HG03064 (cell line): ENCODE data around the gene RFX2.

Source experiments
- ATAC-seq: cut with Tn5 transposase; IDR thresholded peaks from one replicate; pipeline ENCODE4 v1.9.1; 2021; ENCODE audit warnings: low read depth; ENCODE audit not compliant: unreplicated experiment

Gene RFX2

GRCh38 chr19:6061376-6062130 is 48.7 kb downstream of the RFX2 start:
- no peak for ATAC-seq

DNA sequence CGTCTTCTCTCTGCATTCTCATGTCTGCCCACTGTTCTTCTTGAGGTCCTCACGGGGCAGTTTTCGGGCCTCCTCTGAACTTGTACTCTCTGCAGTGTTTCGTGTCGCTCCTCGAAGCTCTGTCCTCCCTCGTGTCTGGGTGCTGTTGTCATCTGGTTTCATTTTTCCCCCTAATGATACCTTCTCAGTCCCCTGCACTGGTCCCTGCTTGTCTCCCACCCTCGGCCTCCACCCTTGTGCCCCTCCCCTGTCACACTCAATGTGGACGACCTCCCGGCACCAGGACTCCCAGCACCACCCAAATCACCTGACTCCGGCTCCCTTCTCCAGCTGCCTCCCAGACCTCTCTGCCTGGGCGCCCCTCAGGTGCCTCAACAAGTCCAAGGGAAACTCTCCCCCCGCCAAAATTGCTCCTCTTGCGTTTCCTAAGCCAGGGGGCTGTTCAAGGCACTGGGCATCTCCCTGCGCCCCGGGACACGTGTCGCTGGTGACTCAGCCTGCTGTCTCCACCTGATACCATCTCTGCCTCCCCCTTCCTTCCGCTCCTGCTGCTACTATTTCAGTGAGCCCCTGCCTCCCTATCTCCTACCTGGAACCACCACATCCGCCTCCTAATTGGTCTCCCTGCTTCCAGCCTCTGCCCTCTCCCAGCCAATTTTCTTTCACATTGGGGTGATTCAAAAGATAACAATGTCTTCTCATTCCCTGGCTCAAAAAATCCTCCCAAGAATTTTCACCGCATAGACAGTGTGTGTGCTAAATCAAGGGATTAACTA is 49.5 kb downstream of the RFX2 start:
- no peak for ATAC-seq

- ATAC-seq = no peak
Observed at GRCh38 chr19:6059988-6060599, 50.2 kb downstream of the RFX2 start.

DNA sequence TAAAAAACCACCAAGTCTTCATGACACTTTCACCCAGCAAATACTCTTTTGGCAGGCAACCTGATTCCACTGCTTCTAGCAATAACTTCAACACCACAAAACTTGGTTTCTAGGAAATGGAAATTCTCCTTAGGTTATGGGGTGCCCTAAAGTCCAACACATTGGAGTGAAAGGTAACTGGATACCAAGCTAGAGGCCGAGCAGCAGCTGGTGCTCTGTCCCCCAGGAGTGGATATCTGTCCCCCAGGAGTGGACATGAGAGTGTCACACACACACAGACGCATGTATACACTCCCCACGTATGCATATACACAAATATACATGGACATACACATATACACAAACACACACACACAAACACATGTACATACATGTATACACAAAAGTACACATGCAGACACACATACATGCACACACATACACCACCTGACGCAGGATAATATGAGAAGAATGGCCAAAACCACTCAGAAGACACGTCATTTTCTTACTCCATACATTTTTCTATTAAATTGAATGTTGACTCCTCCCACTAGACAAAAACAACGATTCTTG is 50.8 kb downstream of the RFX2 start:
- no peak for ATAC-seq

DNA sequence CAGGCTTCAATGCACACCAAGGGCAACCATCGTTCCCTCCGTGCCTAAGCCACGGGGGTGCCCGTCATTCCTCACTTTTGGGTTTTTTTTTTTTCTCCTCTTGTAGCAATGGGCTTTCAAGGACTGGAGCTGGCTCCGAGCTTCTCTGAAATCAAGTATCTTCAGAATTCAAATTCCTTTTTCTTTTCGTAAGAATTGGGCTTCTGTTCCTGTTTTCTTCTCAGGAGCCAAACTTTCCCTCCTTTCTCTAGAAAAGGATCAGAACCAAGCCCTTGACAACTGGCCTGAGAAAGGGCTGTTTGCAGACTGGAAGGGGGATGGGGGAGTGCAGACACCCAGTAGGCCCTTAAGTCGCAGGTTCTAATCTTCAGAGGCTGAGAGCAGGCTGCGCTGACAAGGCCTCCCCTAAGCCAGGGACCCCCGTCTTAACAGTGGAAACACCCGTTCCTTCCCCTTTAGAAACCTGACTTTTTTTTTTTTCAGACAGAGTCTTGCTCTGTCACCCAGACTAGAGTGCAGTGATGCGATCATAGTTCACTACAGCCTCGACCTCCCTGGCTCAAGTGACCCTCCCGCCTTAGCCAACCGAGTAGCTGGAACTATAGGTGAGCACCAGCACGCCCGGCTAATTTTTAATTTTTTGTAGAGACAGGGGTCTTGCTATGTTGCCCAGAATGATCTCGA is 51.6 kb downstream of the RFX2 start:
- no peak for ATAC-seq

- no peak for ATAC-seq
Observed at GRCh38 chr19:6057651-6058517, 52.4 kb downstream of the RFX2 start.

GRCh38 chr19:6056801-6057650 is 53.3 kb downstream of the RFX2 start:
- ATAC-seq = no peak

DNA sequence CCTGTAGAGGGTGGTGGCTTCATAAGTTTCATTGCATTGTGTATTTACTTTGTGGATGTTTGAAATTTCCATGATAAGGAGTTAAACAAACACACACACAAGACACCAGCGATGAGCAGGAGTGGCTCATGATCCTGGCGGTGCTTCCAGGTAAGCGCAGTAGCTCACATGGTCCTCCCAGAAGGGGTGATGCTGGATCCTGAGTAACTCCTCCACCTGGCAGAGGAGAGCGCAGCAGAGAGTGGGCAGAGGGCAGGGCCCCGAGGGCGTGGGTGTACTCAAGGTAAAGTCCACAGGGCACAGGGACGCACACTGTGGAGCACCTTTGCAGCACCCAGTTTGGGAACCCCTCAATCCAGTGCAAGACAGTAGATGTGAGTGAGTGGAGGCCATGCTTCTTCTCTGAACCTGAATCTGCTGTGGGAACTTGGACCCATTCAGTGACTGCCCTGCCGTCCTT is 54.0 kb downstream of the RFX2 start:
- ATAC-seq = no peak

- ATAC-seq = no peak
Observed at GRCh38 chr19:6055013-6055795, 55.1 kb downstream of the RFX2 start.

GRCh38 chr19:6048793-6049405 is 61.4 kb downstream of the RFX2 start:
- no peak for ATAC-seq

- ATAC-seq = no peak
Observed at GRCh38 chr19:6048348-6048747, 62.0 kb downstream of the RFX2 start.

- ATAC-seq = no peak
Observed at GRCh38 chr19:6047741-6048251, 62.5 kb downstream of the RFX2 start.

DNA sequence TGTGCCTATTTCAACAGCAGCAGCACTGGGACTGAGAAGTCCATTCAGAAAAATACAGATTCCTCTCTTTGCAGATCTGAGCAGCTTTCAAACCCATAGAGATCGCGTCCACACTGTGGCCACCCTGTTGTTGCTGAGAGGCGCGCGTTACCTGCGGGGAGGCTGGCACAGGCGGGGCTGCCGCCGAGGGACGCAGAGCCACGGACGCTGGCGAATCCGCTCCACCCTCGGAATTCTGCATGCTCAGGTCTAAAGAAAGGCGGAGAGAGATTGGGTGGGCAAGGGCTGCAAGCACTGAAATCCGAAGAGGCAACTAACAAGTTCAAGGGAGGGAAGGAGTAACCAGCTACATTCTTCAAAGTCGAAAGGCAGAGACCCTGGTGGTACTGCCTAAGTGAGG is 63.0 kb downstream of the RFX2 start:
- no peak for ATAC-seq

- no peak for ATAC-seq
Observed at GRCh38 chr19:6045108-6045507, 65.2 kb downstream of the RFX2 start.

DNA sequence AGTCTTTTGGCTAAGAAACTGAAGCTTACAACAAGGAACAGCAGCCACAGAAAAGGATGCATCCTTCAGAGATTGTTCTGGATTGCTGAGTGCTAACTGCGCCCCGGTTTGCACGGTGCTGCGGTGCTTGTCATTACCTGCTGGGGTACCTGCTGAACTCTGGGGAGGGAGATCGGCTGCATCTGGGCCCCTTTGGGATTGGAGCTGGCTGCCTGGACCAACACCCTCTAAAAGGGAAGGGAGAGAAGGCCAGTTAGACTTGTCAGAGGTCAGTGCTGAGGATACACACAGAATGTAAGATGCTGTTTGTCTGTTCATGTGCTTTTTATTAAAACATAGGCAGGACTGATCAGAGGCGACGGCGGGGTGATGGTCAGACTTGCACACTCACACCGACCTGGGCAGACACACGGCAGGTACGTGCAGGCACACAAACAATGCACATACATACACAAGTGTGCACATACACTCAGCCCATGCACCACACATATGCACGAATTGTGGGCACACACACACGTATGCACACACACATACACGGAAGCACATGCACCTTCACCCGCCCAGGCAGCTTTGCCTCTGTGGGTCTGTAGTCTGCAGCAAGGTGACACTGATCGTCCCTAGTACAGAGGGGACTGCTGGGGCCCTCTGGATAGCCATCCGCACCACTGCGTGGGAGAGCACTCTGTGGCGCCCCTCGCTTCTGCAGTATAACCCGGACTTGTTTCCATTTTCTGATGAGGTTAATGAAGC is 66.1 kb downstream of the RFX2 start:
- ATAC-seq = no peak

DNA sequence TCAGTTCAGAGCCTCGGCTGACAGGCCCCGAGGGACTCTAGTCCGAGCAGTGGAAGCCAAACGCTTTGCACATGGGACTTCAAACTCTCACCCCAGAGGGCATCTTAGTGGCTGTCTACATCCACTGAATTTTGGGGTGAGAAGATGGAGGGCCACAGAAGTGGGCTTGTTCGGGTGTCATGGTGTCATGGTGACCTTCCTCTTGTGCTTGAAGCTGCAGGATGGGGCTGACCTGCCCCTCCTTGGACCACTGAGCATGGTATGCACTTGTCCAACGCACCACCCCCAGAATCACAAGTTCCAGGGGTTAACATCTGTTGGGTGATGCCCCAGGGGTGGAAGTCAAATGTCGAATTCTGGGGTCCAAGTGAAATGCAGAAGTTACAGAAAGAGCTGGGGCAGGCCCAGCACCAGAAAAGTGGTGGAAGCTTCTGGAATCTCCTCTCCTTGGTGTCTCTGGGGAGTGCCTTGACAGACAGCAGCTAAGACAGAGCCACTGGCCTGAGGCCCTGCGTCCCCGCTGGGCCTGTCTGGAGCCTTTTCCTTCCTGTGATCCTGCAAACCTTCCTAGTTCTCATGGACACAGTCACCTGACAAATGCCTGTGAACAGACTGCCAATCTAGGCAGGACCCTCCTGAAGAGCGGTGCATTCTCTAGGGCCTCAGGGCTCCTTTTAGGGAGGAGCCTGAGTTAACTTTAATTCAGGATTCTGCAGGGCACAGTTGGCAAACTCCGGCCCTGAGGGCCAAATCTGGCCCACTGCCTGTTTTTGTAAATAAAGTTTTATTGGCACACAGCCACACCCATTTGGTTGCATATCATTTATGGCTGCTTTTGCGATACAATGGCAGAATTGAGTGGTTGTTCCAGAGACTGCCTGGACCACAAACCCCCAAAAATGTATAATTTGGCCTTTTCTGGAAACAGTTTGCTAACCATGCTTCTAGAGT is 67.2 kb downstream of the RFX2 start:
- no peak for ATAC-seq
